CD4-positive, alpha-beta T cell treated with Interleukin-4 for 1 hour (primary cell): ENCODE measurements around the gene RNF182.
"Not testable (repeated sequence)": the region's sequence is repeated elsewhere in the genome, so short reads cannot be mapped to it uniquely, and the experiment has no call there.

Experiments used
- DNase-seq, 2 donors: peaks; one replicate each; pipeline ENCODE4 v3.0.0-alpha.2; 2020 to 2022

The RNF182 gene

GRCh38 chr6:14004258-14004657 is 79.5 kb downstream of the RNF182 start:
- DNase-seq: no peak

GRCh38 chr6:14008809-14009208 is 84.1 kb downstream of the RNF182 start:
- no peak for DNase-seq

- no peak for DNase-seq
Measured at GRCh38 chr6:14009431-14009830, 84.7 kb downstream of the RNF182 start.

- no peak for DNase-seq
Measured at GRCh38 chr6:14010275-14010674, 85.5 kb downstream of the RNF182 start.

GRCh38 chr6:14012313-14013030 is 87.7 kb downstream of the RNF182 start:
- DNase-seq: no peak

GRCh38 chr6:14015964-14016363 is 91.2 kb downstream of the RNF182 start:
- DNase-seq: no peak

GRCh38 chr6:14016432-14016831 is 91.7 kb downstream of the RNF182 start:
- DNase-seq: no peak

- DNase-seq: no peak
Measured at GRCh38 chr6:14016935-14017625, 92.3 kb downstream of the RNF182 start.

GRCh38 chr6:14017626-14018475 is 93.1 kb downstream of the RNF182 start:
- DNase-seq: no peak

GRCh38 chr6:14018559-14018958 is 93.8 kb downstream of the RNF182 start:
- not testable (repeated sequence) for DNase-seq

- DNase-seq: no peak
Measured at GRCh38 chr6:14020551-14020950, 95.8 kb downstream of the RNF182 start.

GRCh38 chr6:14021449-14021848 is 96.7 kb downstream of the RNF182 start:
- no peak for DNase-seq

GRCh38 chr6:14022673-14023072 is 97.9 kb downstream of the RNF182 start:
- DNase-seq: no peak

- DNase-seq: no peak
Measured at GRCh38 chr6:14023855-14024254, 99.1 kb downstream of the RNF182 start.

GRCh38 chr6:14025160-14025559 is 100.4 kb downstream of the RNF182 start:
- DNase-seq: peak; percentile 11 to 38

- DNase-seq: no peak
Measured at GRCh38 chr6:14026831-14027539, 102.2 kb downstream of the RNF182 start.

- no peak for DNase-seq
Measured at GRCh38 chr6:14028631-14029030, 103.9 kb downstream of the RNF182 start.

GRCh38 chr6:14029605-14030004 is 104.9 kb downstream of the RNF182 start:
- no peak for DNase-seq
